Stimulated activated CD4-positive, alpha-beta T cell treated with anti-CD3 and anti-CD28 coated beads, Interleukin-12 subunit alpha, Interleukin-12 subunit beta, amount 100 ng/mL, for 48 hours (primary cell): Measurements from ENCODE around the gene DDB1.
"Not testable (repeated sequence)": the region's sequence is repeated elsewhere in the genome, so short reads cannot be mapped to it uniquely, and the experiment has no call there.

Experiments used
- DNase-seq, 3 donors: peaks; one replicate each; pipeline ENCODE4 v3.0.0-alpha.2; 2020; ENCODE audit warnings: low read depth in 2 of 3, low spot score in 1 of 3

The DDB1 gene

GRCh38 chr11:61272731-61273130, 60.2 kb downstream of the DDB1 start:
- no peak for DNase-seq

GRCh38 chr11:61270354-61271076, 62.4 kb downstream of the DDB1 start:
- DNase-seq = no peak

DNA sequence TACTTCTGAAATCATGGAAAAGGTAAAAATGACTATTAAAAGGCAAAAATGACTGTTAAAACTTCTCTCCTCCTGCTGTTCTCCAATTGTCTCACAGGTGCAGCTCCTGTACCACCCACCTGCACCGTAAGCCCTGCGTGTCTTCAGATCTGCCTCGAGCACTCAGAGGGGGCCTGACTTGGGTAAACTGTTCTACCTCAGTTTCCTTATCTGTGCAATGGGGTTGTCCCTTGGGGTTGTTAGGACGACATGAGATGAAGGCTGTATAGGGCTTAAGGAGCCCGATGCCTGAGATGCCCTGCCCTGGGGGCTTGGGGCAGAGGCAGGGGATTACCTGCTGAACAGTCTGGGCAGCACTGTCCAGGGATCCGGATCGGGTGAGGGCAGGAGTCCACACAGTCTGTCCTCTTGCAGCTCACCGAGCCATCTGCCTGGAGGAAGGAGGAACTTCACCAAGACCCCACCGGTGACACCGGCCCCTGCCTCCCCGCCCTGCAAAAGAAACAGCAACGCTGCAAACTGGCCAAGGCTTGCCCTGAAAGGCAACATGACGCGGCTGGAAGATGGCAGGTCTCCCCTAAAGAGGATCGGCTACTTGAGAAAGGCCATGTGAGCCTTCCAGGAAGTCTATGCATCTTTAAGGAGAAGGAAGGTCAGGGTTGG, 64.2 kb downstream of the DDB1 start:
- DNase-seq = no peak

- DNase-seq = no peak
These were observed 65.5 kb downstream of the DDB1 start for GRCh38 chr11:61267437-61267841.

DNA sequence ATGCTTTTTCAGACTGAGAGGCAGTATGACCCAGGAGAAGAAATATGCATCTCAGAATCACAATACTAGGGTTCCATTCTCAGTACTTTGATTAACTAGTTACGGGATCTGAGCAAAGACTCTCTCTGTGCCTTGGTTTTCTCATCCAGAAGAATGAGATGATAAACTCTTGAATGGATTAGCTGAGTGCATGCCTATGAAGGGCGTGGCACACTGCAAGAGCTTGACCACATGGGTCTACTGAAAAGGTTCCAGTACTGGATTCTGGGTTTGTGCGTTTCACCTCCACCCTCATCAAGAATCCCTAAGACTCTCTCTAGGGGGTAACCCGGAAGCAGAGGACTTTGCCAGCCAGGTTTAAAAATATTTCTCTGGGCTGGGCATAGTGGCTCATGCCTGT, 66.3 kb downstream of the DDB1 start:
- no peak for DNase-seq

- DNase-seq = no peak
These were observed 67.5 kb downstream of the DDB1 start for GRCh38 chr11:61265357-61265756.

DNA sequence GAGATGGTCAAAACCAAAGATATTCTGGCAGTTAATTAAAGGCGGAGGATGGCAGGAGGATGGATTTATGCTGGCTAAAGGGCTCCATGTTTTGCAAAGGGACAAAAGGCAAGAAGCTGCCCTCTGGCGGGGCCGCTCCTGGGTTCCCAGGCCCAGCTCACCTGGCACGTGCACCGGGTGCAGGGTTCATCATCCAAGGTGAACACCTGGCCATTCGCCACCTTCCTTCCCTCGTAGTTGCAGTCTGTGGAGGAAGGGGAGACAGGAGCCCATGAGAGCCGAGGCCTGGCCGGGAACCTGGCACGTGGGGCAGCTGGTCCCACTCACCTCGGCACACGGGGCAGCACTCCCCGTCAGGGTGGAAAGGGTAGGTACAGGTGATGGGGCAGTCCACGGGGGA, 68.1 kb downstream of the DDB1 start:
- DNase-seq = no peak

GRCh38 chr11:61264371-61264770, 68.5 kb downstream of the DDB1 start:
- no peak for DNase-seq

- no peak for DNase-seq
These were observed 73.5 kb downstream of the DDB1 start for GRCh38 chr11:61259363-61259762.

DNA sequence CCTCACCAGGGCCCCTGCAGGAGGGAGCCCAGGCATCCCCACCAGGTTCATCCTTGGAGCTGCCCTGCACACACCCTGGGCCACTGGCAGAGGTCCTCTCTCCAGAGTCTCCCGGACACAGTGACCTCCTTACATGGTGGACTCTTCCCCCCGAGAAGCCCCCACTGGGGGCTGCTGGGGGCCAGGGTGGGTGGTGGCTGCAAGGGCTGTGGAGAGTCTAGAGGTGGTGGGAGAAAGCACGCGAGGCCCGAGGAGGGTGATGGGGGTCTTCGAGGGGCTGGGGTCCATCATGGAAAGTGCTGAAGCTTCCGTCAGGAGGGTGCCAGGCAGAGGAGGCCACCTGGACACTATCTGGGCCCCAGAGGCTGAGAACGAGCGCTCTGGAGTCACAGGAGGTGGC, 74.4 kb downstream of the DDB1 start:
- no peak for DNase-seq

DNA sequence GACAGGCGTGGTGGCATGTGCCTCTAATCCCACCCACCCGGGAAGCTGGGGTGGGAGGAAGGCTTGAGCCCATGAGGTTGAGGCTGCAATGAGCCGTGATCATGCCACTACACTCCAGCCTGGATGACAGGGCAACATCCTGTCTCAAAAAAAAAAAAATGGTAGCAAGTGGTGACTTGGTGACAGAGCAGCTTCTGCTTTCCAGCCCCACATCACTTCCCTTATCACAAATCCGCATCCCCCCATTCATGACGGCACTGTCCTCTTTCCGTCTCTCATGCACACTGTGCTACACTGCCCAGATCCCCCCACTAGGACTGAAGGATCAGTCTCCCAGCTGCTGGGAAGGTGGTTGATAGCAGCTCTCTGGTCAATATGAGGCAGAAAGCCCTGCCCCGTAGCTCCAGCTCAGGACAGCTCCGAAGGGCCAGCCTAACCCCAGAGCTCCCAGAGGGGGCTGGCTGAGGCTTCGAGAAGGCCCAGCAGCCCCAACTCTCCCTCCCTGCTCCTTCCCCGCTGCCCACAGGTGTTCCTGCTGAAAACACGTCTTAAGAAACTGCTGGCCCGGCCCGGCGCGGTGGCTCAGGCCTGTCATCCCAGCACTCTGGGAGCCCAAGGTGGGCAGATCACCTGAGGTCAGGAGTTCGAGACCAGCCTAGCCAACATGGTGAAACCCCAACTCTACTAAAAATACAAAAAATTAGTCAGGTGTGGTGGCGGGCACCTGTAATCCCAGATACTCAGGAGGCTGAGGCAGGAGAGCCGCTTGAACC, 76.0 kb downstream of the DDB1 start:
- no peak for DNase-seq

- DNase-seq = peak; percentile 50 to 65 (median 54)
These were observed 78.4 kb downstream of the DDB1 start for GRCh38 chr11:61254403-61255025.

DNA sequence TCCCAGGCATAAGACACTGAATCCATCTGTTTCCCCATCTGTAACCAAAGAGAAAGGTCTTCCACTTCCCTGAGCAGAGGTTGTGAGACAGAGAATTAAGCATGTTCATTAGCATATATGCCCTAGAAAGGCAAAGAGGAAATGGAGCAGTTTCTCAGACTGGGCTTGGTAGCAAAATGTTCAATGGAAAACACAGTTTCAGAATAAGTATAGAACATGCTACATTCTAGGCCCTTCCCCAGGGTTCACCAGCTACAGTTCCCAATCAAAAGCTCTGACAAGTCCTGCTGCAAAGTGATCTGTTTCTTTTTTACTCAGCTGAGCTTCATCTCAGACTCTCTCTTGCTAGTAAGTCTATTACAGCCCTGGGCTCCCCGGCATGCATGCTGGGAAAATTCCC, 80.6 kb downstream of the DDB1 start:
- not testable (repeated sequence) for DNase-seq

DNA sequence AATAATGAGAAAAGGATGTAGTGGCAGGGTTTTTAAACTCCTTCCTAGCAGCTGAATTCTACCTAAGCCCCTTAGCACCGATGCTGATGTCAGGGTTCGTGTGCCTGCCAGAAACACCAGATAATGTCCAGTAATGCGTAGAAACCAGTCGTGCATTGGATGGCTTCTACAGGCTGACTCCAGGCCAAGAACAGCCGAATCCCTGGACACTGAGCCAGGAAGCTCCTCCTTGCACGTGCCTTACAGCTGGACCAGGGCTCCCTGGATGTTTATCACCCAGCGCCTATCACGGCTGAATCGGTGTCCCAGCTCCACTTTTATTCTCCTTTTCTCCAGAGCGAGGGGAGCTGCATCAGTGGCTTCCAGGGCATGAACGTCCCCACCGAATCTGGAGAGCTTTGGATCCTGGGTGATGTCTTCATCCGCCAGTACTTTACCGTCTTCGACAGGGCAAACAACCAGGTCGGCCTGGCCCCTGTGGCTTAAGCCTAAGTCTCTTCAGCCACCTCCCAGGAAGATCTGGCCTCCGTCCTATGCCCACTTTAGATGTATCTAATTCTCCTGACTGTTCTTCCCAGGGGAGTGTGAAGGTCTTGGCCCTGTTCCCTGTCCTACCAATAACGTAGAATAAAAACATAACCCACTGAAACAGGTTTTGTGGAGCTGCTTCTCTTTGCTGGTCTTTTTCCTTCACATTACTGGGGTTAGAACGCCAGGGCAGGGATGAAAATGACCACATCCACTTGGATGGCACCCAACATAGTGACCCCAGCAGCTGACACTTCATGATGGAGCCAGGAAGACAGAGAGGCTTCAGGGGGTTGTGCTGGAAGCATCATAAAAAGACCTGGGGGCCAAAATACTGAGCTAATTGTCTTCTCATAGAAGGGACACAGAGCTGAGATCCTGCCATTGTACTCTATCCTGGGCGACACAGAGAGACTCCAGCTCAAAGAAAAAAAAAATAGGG, 81.8 kb downstream of the DDB1 start:
- DNase-seq = not testable (repeated sequence)
